GM21576 (cell line): ENCODE results near the gene FAAP20.

Experiments
- ATAC-seq: cut with Tn5 transposase; IDR thresholded peaks from one replicate; pipeline ENCODE4 v1.9.1; 2021; ENCODE audit warnings: mild to moderate bottlenecking, moderate library complexity; ENCODE audit not compliant: unreplicated experiment

Gene FAAP20

DNA sequence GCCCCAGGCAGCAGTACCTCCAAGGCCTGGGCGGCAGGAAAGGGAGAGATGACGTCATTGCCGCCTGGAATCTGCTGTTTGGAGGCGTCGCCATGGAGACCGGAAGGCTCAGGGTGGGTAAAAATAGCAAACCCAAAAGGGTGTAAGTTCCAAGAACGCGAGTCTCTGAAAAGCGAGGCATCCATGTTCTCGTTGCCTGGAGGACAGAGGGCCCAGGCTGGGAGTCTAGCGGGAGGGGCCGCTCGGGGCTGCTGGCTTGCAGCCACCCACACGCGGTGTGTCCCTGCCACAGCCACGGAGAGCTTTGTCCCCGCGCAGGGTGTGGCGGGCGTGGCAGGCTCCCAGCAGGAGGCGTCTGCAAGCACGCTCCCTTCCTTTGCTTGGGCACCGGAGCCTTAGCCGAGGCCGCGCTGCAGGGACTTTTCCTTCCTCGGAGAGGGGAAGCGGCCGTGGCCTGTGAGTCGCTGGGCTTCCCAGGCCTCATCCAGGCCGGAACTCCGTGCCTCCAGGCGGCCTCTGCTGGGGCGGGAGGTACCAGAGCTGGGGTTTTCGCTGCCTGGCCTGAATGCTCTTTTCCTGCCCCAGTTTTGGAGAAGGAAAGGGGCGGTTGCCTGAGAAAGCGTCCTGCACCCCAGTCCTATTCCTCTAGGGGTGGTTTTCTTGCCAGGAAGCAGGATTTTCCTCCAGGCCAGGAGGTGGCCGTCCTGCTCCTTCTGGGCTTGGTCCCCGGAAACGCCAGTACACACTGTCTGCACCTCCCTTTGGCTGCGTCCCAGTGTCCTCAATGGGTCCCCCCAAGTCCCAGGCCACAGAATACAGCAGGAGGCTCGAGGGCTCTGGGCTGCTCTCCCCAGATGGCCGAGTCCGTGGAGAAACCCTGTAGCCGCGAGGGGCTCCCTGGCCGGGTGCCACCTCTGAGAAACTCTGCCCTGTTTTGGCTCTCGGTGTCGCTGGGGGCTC, 18.2 kb upstream of the FAAP20 start:
- no peak for ATAC-seq

DNA sequence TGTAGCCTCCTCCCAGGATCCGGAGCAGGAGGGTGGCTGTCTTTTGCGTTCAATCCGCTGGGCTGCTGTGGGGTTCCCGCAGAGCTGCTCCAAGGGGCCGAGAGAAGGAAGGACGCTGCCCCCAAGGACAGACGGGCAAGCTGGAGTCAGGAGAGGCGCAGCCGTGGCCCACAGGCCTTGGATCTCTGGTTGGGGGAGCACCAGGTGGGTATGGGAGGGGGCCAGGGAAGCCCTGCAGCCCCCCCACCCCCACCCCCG, 17.6 kb upstream of the FAAP20 start:
- ATAC-seq: no peak

DNA sequence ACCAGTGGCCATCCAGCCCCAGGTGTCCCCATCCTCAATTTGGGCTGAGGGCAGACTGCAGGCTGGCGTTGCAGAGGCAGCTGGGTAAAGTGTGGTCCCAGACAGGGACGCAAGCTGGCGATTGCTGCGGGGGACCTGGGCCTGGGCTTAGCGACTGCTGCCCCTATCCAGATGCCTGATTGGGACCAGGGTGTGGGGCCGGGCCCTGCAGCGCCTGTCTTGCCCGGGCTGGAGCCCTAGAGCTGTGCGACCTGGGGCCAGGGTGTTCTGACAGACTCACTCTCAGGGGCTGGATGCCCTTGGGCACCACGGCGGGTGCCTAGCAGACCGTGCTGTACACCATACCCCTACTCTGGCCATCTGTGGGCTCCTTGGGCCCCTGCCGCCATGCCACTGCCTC, 16.2 kb upstream of the FAAP20 start:
- no peak for ATAC-seq

DNA sequence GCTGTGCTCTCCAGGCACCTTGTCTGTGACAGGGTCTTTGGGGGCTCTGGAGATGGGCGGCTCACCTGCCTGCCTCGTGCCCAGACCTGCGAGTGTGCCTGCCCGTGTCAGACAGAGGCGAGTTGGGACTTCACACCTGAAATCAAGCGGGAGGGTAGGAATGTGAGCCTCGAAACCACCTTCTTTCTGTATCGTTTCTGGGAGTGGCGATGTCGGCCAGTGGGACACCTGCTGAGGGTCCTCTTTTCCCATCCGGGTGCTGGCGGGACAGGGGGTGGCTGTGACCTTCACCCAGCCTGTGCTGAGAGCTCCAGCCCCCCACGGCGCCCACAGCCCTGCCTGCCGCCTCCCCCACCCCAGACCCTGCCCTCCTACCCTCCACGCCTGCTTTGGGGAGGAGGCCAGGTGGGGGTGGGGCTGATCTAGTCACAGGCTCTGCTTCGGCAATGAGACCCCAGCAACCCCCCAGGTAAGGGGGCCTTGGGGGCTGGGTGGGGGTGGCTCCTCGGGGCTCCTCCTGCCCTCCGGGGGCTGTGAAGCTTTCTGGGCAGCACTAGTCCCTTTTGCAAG, 15.6 kb upstream of the FAAP20 start:
- no peak for ATAC-seq

DNA sequence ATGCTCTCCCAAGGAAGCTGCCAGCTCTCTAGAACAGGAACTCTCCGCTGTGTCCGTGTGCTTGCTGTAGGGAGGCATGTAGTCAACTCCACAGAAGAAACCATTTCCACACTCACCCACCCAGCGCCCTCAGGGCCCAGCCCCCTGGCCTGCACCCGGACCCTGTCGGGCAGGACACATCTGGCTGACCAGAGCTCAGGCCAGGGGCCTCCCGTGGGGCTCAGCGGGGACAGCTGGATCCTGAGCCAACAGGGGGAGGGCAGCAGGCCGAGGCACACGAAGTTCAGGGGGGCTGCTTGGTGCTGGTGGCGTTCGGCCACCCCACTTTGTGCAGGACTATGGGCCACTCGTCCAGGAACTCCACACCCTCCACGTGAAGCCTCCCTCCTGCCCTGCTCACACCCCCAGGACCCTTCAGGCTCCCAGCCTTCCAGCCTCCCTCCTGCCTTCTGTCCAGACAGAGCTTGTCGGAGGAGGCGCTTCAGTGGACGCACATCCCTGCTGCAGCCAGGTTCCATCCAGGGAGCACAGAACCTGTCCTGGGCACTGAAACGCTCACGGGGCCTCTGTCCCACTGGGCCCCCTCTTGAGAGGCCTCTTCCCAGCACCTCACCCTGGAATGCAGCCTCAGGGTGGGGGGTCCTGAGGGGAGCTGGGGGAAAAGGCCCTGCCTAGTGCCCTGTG, 15.0 kb upstream of the FAAP20 start:
- ATAC-seq: no peak

DNA sequence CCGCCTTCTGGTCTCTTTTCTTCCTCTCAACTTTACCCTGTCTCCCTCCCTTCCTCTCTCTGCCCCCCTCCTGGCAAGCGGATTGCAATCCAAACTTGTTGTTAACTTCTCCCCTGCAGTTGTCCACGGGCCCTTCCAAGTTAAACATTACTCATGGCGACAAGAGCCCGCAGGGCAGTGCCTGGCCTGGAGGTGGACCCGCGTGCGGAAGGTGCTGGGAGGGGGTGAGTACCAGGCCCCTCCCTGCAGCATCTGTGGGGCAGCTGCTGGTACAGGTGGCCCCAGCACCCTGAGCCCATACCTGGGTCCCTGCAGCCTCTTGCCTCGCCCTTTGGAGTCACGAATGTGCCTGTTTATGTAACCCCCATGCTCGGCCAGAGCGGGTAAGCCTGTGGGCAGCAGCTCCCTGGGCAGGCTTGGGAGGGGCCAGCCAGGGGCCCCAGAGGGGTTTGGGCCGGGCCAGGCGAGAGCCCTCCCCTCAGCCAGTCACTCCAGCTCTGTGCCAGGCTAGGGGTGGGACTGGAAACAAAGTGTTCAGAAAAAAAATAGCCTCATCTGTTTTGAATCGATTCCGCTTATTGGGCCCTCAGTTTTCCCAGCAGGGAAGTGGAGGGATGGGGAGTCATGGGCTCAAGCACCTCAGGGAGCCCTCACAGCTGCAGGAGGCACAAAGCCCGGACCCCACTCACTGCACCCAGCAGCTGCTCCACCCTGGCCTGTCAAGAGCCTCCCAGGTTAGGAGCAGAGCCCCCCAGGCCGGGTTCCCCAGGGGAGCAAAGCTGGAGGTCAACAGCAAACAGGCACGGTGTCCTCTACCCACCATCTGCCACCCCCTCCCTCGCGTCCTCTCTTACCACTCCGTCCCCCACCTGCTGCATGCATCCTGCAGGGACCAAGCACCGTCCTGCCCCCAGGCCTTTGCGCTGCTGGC, 14.0 kb upstream of the FAAP20 start:
- ATAC-seq: no peak

DNA sequence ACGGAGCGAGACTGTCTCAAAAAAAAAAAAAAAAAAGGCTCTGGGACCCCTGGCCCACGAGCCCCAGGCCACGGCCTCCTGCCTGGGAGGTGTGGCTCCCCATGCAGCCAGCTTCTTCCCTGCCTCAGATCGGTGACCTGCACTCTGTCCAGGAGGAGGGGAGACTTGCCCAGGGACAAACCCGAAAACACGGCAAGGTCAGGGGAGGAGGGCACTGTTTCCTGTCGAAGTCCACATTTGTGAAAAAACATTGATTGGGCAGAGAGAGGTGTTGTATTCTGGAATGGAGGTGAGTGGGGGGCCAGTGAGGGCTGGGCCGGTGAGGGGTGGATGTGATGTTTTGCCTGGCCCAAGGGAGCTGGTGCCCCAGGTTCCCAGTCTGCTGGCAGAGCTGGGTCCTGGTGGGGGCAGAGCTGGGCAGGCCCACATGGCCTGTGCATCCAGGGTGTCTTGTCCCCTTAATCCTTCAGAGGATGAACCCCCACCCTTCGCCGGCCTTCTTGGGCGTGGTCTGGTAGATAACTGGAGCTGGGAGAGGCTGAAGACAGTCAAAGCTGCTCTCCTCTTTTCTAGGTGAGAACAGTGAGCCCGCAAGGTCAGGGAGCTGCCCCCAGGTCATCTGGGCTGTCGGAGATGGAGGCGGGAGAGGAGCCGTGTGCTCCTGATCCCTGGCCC, 12.4 kb upstream of the FAAP20 start:
- ATAC-seq: no peak

DNA sequence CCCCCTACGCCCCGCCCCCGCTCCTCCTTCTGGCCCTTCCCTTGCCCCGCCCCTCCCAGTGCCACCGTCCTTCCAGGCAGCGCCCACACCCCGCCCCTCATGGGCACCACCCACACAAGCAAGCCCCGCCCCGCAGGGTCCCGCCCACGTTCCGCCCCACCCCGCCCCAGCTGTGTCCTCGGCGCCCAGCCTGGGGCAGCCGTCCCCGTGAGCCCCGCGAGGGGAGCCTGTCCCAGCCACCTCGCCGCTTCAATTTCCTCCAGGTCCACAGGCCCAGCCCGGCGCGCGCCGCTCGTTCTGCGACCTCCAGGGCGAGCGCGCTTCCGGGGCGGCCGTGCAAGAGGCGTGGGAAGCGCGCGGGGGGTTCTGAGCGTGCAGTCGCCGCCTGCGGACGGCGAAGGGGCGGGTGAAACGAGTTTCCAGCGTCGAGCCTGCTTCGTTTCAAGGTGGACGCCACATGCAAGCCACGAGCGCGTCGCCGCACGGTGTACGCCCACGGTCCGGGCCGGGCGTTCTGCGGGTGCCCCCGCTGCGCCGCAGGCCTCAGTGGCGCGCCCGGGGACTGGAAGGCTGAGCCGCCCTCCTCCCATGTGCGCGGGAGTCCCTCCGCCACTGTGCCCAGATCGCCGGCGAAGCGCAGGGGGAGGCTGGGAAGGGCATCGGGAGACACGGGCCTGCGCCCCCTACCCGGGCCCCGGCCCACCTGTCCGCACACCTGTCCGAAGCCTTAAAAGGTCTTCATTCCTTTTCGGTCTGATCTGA, 10.8 kb upstream of the FAAP20 start:
- peak; percentile 66 for ATAC-seq

DNA sequence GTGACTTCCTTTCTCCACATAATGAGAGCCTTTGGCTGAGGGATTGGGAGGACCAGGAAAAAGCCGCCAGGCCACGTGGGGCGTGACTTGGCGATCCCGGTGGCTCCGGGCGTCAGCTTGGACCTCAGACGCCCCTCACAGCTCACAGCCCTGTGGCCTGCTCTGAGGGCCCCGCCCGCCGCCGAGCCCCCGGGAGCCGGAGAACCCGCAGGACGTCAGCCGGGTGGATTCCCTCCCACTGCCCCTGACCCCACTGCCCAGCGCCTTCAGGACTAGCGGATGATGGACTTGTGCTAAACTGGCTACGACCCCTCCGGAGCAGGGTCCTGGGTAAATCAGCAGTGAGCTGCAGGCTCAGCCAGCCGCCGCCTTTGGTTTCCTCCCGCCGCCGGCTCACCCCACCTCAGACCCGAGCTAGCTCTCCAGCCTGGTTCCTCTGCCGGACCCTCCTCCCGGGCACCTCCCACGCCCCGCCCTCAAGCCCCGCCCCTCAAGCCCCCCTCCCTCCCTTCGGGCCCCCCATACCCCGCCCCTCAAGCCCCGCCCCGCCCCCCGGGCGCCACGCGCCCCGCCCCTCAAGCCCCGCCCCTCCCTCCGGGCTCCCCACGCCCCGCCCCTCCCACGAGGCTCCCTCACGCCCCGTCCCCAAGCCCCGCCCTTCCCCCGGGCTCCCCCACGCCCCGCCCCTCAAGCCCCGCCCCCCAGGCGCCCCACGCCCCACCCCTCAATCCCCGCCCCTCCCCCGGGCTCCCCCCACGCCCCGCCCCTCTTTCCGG, 10.0 kb upstream of the FAAP20 start:
- ATAC-seq: peak; percentile 38

DNA sequence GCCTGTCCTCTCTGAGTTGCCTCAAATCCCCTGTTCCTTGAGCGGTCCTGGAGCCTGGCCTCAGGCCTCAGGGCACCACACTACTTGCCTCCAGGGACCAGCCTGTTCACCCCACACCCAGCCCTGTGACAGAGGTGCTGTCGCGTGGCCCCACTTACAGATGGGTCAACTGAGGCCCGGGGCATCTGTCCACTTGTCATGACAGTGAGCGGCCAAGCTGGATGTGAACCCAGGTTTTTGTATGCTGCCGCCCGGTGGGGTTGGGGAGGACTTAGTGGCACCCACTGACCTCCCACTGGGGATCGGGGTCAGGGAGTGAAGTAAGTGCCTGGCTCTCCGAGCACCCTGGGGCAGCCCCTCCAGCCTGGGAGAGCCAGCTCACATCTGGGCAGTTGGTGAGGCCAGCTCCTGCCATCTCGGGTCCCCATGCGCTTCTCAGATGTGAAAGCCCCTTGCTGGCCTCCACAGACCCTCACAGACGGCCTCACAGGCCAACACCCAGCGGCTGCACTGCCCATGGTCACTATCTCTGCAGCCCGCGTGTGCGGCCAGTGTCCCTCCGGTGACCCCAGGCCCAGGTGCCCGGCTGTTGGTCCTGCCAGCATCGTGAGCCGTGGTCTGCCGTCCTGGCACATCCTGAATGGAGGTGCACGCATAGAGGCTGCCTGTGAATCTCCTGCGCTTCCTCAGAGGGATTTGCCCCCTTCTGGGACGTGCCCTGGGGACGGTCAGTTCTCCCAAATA, 9.3 kb upstream of the FAAP20 start:
- no peak for ATAC-seq

DNA sequence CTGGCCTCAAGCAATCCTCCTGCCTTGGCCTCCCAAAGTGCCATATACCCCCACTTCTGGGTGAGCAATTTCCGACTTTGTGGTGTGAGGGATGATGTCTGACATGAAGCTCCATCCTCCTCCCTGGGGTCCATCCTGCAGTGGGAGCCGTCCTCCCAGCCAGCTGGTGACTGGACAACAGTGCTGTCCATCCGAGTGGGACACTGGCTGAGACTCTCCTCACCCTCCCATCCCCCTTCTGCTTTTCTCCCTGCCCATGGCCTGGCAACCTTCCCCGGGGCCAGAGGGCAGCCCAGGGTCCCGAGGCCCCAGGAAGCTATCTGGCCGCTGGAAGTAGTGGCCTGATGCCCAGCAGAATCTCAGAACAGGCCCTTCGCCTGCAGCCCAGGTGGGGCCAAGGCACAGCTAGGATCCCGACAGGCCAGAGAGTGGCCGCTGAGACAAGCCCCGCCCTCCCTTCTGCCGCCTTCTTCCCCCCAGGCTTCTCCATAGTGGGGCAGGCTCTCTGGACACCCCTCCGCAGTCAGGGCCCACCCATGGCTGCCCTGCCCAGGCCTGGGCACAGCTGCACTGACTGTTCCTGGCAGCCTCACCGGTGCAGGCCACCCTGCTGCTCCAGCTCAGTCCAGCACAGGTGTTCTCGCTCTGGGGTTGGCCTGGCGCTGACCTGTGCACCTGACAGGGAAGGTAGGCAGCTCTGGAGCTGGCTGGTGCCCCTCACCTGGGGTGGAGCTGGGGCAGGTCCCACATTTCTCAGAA, 8.4 kb upstream of the FAAP20 start:
- ATAC-seq: no peak

DNA sequence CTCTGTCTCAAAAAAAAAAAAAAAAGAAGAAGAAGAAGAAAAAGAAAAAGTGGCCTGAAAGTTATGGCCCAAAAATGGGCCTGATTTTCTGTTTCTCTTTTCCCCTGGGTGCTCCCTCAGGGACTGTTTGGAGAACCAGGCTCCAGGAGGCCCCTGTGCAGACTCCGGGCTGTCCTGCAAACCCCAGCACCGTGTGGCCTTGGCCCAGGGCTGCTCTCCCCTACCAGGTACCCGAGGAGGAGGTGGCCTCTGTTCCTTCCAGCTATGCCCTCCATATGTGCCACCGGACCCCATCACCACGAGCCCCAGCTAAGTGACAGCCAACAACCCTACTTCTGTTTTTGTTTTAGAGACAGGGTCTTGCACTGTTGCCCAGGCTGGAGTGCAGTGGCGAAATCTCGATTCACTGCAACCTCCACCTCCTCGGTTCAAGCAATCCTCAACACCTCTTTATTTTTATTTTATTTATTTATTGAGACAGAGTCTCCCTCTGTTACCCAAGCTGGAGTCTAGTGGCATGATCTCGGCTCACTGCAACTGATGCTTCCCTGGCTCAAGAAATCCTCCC, 7.5 kb upstream of the FAAP20 start:
- no peak for ATAC-seq

DNA sequence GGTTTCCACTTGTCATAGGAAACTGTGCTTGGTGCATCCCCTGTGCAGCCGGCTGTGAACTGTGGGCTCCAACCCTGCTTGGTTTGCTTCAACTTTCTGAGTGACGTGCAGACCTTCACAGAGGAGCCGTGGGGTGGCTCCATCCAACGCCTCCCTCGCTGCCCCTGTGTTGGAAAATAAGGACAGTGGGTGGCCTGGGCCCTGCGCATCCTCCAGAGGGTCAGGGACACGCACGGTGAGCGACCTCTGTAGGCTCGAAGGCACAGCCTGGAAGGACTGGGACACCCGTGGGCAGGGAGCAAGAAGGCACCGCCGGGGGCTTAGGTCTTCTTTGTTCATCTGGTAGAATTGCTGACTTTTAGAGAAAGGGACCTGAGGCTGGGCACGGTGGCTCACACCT, 6.5 kb upstream of the FAAP20 start:
- no peak for ATAC-seq

DNA sequence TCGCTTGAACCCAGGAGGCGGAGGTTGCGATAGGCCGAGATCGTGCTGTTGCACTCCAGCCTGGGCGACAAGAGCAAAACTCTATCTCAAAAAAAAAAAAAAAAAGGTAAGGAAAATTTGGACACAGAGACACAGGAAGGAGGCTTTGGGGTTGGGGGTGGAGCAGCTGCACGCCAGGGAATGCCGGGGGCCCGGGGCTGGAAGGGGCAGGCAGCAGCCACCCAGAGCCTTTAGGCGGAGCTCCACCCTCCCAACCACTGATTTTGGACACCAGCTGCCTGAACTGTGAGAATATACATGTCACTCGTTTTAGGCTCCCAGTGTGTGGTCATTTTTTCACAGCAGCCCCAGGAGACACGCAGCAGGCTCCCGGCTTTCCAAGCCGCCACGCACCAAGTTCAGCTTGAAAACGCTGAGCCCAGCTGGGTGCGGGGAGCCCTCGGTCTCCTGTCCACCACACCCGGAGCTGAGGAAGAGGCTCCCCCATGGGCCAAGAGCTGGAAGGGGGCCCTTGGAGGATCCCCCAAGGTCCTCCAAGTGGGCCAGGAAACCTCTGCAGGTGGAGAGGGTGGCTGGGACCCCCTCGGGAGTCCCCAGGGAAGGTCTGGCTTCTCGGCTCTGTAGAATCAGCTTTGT, 5.9 kb upstream of the FAAP20 start:
- no peak for ATAC-seq

DNA sequence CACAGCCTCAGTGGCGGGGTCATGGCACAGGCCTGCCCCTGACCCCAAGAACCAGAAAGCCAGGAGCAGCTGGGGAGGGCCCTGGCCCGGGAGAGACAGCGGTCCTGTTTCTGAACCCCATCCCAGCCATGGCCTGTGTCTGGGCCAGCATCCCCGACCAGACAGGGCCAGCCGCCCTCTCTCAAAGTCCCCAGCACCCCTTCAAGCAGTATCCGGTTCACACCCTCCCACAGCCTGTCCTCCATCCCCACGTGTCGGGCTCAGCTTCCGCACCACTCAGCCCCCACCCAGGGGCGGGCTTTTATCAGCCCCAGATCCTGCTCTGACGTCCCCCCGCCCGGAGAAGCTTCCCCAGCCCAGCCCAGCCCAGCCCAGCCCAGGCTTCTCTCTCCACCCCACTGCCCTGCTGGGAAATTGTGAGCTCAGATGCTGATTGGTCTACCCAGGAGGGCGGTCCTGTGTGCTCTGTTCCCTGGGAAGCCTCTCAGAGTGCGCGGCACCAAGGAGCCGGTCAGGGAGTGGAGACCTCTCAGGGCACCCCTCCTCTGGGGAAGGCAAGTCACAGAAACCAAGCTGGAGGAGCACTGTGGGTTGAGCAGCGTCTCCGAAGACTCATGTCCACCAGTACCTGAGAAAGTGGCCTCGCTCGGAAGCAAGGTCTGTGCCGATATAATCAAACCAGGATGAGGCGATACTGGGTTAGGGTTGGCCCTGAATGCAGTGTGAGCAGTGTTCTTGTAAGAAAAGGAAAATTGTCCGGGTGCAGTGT, 4.7 kb upstream of the FAAP20 start:
- ATAC-seq: no peak

DNA sequence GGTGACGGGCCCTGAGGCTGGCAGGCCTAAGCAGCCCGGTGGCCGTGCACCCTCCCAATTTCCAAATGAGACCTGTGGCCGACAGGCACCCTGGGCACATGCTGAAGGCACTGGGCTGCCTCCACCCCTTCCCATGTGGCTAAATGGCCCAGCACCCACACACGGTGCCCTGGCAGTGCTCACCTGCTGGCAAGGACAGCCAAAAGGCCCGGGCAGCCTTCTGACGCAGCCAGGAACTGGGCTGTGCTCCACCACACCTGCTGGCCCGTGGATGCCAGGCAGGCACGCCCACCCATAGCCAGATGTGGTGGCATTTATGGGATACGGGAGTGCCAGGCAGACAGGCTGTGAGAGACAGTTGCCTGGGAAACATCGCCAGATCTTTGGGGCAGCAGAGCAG, 4.0 kb upstream of the FAAP20 start:
- ATAC-seq: no peak
